Measurements from ENCODE around the gene CACNG8.
"Not testable (repeated sequence)": the region's sequence is repeated elsewhere in the genome, so short reads cannot be mapped to it uniquely, and the experiment has no call there.

Gene CACNG8
- total RNA-seq = 0 to 0.14 reads per million in 2 donors

DNA sequence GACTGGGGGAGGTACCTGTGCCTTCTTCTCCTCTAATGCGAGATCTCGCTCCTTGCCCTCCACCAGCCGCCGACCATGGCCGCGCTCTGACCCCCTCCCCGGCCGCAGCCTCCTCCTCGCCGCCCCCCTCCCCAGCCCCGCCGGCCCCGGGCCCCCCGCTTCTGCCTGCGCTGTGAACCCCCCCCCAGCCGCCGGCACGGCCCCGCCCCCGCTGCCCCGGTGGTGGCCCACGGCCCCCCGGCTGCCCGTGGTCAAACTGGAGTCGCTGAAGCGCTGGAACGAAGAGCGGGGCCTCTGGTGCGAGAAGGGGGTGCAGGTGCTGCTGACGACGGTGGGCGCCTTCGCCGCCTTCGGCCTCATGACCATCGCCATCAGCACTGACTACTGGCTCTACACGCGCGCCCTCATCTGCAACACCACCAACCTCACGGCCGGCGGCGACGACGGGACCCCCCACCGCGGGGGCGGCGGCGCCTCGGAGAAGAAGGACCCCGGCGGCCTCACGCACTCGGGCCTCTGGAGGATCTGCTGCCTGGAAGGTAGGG is at the start of gene CACNG8:
Gene CACNG8 (plus strand): TSS at position 51 of the 545 bp plus-strand sequence.
- DNase-seq = no peak

- no peak for DNase-seq
Observed at GRCh38 chr19:53915000-53915399, 47.7 kb upstream of the CACNG8 start.

DNA sequence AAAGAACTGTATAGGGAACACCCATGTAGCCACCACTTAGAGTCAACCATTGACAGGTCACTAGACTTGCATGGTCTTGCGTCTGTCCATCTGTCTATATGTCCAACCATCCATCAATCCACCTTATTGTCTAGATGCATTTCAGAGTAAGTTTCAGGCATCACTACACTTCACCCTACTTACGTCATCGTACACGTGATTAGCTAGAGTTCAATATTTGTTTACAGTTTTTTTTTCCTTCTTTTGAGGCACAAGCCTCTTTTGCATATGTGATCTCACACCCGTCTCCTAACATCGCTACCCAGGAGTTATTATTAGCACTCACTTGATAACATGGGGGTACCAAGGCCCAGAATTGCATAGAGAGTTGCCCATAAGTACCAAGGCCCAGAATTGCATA is 46.7 kb upstream of the CACNG8 start:
- no peak for DNase-seq

DNA sequence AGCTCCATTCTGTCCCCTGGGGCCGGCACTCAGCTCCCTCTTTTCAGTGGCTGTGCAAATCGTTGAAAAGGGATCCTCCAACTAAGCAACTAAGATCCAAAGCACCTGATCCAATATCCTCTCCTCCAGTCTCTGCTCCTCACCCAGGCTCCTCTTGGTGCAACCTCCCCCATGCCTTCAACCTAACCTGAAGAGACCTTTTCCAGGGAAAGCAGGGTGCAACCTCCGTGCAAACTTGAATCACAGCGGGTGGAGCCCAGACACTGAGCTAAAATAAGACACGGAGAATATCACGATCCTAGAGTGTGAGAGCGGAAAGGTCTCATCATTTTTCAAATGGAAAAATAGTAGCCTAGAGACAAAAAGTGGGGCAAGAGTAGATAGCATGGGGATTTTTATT is 45.4 kb upstream of the CACNG8 start:
- no peak for DNase-seq

DNA sequence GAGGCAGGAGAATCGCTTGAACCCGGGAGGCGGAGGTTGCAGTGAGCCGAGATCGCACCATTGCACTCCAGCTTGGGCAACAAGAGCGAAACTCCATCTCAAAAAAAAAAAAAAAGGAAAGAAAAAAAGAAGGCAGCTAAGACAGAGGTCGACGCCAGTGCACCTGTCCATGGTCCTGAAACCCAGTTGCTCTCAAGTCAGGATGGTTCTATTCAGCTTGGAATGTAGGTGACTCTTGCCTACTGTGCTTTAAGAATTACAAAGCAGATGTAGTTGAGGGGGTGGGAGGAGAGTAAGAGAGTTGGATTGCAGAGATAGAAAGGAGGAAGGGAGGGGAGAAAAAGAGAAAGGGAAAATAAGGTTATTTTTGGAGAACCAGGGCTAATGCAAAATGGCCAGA is 35.0 kb upstream of the CACNG8 start:
- DNase-seq = peak; percentile 36

DNA sequence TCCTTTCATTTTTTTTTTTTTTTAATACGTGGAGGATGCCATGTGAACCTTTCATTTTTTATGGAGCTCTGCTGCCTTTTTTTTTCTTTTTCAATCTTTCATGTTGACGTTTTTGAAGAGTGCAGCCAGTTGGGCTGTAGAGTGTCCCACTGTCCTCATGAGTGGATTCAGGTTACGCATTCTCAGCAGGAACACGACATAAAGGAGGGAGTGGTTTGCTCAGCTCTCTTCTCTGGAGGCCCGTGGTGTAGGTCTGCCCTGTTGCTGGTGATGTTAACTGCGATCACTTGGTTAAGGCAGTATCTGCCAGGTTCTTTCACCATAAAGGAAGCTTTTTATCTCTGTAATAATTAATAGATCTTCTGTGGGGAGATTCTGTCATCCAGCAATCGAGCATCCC is 26.7 kb upstream of the CACNG8 start:
- DNase-seq = no peak

DNA sequence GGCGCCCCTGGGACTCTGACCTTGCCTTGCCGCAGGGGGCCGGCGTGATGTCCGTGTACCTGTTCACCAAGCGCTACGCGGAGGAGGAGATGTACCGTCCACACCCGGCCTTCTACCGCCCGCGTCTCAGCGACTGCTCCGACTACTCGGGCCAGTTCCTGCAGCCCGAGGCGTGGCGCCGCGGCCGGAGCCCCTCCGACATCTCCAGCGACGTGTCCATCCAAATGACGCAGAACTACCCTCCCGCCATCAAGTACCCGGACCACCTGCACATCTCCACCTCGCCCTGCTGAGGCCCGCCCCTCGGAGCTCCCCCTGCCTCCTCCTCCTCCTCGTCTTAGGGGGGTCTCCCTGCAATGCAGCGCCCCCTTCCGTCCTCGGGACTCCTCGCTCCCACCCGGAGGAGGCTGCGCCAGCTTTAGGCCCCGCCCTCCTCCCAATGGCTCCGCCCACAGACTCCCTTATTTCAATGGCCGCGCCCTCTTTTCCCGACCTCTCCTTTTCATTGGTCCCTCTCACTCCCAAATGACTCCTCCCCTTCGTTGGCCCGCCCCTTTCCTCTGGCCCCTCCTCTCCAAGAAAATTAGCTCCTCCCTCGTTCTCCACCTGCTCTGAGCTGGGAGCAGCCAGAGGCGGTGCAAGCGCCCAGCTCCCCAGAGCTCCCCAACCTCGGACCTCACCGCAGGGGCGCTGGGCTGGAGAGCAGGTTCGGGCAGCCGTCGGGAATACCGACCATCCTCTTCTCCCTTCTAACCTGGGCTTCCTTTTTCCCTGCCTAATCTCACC is 20.5 kb upstream of the CACNG8 start:
- no peak for DNase-seq

DNA sequence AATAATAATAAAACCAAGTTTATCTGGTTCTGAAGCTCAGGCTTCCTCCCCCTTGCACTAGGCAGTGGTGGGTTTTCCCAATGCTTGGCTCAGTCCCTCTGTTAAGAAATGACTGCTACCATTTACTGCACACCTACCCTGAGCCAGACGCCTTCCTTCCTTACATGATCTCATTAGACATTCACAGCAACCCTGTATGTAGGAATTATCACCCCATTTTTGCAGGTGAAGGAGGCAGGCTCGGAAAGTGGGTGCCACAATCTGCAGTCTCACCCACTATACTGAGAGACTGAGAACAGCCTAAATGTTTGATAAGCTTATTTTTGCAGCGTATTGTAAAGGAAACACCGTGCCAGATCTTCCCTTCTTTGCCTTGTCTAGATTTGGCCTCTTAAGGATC is 18.3 kb upstream of the CACNG8 start:
- no peak for DNase-seq

- DNase-seq = no peak
Observed at GRCh38 chr19:53944933-53945332, 17.8 kb upstream of the CACNG8 start.

DNA sequence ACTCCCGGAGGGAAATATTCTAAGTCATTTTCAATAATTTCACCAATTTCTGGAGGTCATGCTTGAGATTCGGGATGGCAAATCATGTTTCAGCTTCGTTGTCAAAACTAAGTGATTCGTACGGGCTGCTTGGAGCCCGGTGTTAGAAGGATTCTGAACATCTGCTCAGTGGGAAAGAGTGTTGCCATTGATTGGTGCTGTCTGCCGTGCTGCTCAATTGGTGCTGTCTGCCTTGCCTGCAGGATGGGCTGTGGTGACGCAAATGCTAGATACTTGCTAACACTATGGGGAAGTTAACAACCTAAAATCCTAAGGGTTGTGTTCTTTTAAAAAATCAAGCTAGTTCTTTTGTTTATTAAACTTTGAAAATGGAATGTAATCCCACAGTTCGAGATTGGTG is 17.3 kb upstream of the CACNG8 start:
- no peak for DNase-seq

DNA sequence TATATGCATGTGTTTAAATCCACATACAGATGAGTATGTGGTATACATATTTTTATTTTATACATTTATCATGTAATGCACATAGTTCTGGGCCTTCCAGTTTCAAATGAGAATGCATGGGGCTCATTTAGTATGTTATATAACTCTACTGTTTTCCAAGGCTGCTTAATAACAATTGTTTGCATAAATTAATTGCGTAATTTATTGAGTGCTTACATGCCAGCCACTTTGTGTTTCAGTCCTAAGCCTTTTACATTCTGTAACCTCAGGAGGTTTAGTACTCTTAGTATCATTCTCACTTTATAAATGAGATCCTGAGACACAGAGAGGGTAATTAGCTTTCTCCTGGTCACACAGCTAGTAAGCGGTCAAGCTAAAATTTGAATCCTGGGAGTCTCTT is 16.7 kb upstream of the CACNG8 start:
- DNase-seq = no peak

DNA sequence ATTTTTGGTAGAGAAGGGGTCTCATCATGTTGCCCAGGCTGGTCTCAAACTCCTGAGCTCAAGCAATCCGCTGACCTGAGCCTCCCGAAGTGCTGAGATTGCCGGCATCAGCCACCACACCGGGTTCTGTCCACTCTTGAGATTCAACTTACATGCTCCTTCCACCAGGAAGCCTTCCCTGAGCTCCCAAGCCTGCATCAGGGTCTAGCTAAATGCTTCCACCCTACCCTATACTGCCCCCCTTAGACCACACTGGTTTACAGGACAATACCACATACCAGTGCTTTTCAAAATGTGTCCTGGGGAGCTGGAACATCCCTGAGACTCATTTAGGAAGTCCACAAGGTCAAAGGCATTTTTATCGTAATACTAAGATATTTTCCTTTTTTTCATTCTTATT is 15.1 kb upstream of the CACNG8 start:
- DNase-seq = no peak

DNA sequence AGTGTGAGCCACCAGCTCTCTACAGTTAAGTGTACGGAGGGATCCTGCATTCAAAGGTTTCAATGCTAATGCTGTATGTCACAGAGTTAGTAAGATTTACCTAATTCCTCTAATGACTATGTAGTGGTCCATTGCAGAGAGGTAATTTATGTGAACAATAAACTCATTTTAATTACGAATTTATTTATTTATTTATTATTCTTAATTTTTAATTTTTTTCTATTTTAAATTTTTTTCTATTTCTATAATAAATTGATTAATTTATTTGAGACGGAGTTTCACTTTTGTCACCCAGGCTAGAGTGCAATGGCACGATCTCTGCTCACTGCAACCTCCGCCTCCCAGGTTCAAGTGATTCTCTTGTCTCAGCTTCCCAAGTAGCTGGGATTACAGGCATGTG is 14.1 kb upstream of the CACNG8 start:
- DNase-seq = not testable (repeated sequence)

- DNase-seq = no peak
Observed at GRCh38 chr19:53951436-53951835, 11.3 kb upstream of the CACNG8 start.

DNA sequence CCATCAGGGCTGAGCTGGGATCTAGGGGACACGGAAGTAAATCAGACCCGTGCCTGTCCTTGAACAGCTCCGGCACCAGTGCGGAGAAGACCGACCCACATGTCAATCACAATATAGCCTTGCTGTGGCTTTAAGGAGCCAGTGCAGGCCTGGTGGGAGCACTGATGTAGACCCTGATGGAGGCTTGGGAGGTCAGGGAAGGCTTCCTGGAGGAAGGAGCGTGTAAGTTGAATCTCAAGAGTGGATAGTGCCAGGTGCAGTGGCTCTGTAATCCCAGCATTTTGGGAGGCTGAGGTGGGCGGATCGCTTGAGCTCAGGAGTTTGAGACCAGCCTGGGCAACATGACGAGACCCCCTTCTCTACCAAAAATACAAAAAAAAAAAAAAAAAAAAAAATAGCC is 10.8 kb upstream of the CACNG8 start:
- no peak for DNase-seq

- DNase-seq = no peak
Observed at GRCh38 chr19:53953383-53953782, 9.4 kb upstream of the CACNG8 start.

GRCh38 chr19:53957448-53958167 is 5.1 kb upstream of the CACNG8 start:
- DNase-seq = no peak

GRCh38 chr19:53958168-53958571 is 4.6 kb upstream of the CACNG8 start:
- DNase-seq = no peak

DNA sequence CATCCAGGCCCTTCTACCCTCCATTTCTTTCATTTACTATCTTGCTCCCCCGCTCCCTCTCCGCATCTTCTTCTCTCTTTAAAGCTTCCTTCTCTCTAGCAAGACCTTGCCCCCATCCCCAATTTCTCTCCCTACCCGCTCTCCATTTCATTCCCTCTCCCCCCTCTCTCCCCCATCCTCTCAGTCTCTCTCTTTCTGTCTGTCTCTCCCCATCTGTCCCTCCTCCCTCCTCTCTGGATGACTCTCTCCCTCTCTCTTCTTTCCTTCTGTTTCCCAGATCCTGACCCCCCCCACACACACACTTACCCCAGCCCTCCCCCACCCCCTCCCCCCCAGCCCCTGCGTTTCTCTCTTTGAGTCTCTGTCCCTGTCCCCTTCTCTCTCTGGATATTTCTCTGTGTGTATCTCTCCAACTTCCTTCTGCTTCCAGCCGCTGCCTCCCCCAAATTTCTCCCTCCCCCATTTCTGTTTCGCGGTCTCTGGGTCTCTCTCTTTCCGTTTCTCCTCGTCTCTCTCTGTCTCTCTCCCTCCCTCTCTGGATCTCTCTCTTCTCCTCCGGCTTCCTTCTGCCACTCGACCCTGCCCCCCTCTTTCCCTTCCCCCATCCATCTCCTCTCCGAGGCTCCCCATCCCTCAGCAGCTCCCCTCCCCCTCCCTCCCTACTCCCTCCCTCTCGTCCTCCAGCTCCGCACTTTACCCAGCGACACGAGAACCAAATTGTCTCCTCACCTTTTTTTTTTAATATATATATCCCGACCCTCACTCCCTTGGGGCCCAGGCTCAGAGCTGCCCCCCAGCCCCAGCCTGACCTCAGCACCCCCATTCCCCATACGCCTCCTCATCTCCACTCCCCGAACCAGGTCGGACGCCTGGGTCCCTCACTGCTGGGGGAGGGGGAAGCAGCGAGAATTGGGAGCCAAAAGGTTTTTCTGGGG is 3.6 kb upstream of the CACNG8 start:
- DNase-seq = no peak

DNA sequence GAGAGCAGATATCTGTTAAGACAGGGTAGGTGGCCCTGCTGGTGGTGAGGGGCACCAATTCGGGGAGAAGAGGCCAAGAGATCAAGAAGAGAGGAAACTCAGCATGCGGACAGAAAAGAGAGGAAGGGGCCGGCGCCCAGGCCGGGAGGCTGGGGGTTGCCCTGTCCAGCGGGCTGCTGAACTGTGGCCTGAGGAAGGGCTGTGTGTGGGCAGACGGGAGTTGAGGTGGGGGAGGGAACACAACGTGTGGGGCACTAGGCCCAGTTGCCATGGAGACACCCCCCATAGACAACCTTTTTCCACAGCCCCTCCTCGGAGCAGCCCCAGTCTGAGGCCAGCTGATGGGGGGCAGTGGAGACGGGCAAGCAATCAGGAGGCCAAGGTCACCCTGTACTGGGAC is 2.5 kb upstream of the CACNG8 start:
- no peak for DNase-seq

GRCh38 chr19:53960886-53961285 is 1.9 kb upstream of the CACNG8 start:
- no peak for DNase-seq

DNA sequence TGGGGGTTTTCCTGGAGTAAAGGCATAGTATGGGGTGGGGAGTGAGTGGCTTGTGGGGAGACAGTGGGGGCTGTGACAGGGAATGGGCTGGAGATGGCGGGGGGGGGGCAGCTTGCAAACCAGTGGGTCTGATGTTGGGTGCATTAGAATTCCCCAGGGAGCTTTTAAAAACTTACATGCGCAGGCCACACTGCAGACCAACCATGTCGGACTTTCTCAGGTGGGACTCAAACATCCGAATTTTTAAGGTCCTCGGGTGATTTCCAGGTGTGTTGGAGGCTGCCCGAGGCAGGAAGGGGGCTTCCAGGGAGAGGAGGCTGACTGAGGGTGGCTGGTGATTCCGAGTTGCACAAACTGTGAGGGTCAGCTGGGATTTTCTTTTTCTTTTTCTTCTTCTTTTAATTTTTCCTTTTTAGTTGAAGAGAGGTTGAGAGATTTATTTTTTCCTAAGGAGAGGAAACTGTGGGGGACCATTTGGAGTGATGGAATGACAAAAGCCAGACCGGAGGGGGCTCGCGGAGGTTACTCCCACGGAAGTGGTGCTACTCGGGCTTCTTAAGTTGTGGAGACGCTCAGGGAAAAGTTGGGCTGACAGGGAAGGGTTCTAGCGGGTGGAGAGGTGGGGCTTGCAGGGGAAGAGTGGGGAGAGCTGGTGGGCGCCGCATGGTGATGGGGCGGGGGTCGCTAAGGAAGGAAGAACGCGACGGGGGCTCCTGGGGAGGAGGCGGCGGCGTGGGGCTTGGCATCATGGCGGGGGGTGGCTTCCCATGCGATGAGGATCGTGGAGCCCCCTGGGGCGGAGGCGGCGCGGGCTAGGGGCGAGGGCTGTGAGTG is 997 bp upstream of the CACNG8 start:
- no peak for DNase-seq

Measured in T-helper 9 cell (primary cell).